HEK293T (cell line): ENCODE measurements around the gene FUT4.

Experiments used
- CTCF ChIA-PET: fragments of 350-600 bp; formaldehyde crosslinking; extraction: SDS; loops from one replicate; lab custom pipeline; 2021; ENCODE audit warnings: antibody characterized with exemption, inconsistent platforms; lab: Yijun Ruan, JAX
- POLR2A ChIA-PET: fragments of 350-600 bp; formaldehyde crosslinking; extraction: SDS; loops from one replicate; lab custom pipeline; 2020; ENCODE audit warnings: antibody characterized with exemption, inconsistent platforms; lab: Yijun Ruan, JAX
- DNase-seq: peaks from one replicate; pipeline ENCODE4 v3.0.0; 2012; ENCODE audit warnings: mixed read lengths; ENCODE audit errors: extremely low spot score
- ARNT ChIP-seq: fragments of 450-650 bp; IDR thresholded peaks from 2 replicates; pipeline ENCODE4 v1.6.1; 2017; ENCODE audit warnings: mild to moderate bottlenecking
- BHLHE40 ChIP-seq: fragments of 450-650 bp; IDR thresholded peaks from 2 replicates; pipeline ENCODE4 v1.6.1; 2016; ENCODE audit warnings: mild to moderate bottlenecking, moderate library complexity, borderline replicate concordance
- CTBP1 ChIP-seq: fragments of 450-650 bp; IDR thresholded peaks from 2 replicates; pipeline ENCODE4 v1.6.1; 2016; ENCODE audit warnings: borderline replicate concordance
- ELF4 ChIP-seq: fragments of 450-650 bp; IDR thresholded peaks from 2 replicates; pipeline ENCODE4 v1.6.1; 2017; ENCODE audit warnings: antibody characterized with exemption
- FOXA1 ChIP-seq: fragments of 450-650 bp; IDR thresholded peaks from 2 replicates; pipeline ENCODE4 v1.6.1; 2016; ENCODE audit warnings: mild to moderate bottlenecking
- FOXK2 ChIP-seq: fragments of 450-650 bp; IDR thresholded peaks from 2 replicates; pipeline ENCODE4 v1.6.1; 2016; ENCODE audit warnings: mild to moderate bottlenecking
- FOXM1 ChIP-seq: fragments of 450-650 bp; IDR thresholded peaks from 2 replicates; pipeline ENCODE4 v1.6.1; 2017; ENCODE audit warnings: mild to moderate bottlenecking, borderline replicate concordance
- HDGF ChIP-seq: fragments of 450-650 bp; IDR thresholded peaks from 2 replicates; pipeline ENCODE4 v1.6.1; 2017; ENCODE audit warnings: antibody characterized with exemption, borderline replicate concordance
- L3MBTL2 ChIP-seq: fragments of 450-650 bp; conservative IDR thresholded peaks from 2 replicates; pipeline ENCODE4 v1.6.1; 2016; ENCODE audit warnings: mild to moderate bottlenecking
- LEF1 ChIP-seq: fragments of 450-650 bp; IDR thresholded peaks from 2 replicates; pipeline ENCODE4 v1.6.1; 2017; ENCODE audit warnings: mild to moderate bottlenecking, borderline replicate concordance
- NFRKB ChIP-seq: fragments of 450-650 bp; IDR thresholded peaks from 2 replicates; pipeline ENCODE4 v1.6.1; 2016; ENCODE audit warnings: mild to moderate bottlenecking, moderate library complexity
- PKNOX1 ChIP-seq: fragments of 450-650 bp; IDR thresholded peaks from 2 replicates; pipeline ENCODE4 v1.6.1; 2016
- SP1 ChIP-seq: fragments of 450-650 bp; IDR thresholded peaks from 2 replicates; pipeline ENCODE4 v1.6.1; 2017
- SUZ12 ChIP-seq: fragments of 450-650 bp; IDR thresholded peaks from 2 replicates; pipeline ENCODE4 v1.6.1; 2016; ENCODE audit warnings: mild to moderate bottlenecking
- TARDBP ChIP-seq: fragments of 450-650 bp; IDR thresholded peaks from 2 replicates; pipeline ENCODE4 v1.6.1; 2016
- ZNF384 ChIP-seq: fragments of 450-650 bp; IDR thresholded peaks from 2 replicates; pipeline ENCODE4 v1.6.1; 2016

The FUT4 gene

DNA sequence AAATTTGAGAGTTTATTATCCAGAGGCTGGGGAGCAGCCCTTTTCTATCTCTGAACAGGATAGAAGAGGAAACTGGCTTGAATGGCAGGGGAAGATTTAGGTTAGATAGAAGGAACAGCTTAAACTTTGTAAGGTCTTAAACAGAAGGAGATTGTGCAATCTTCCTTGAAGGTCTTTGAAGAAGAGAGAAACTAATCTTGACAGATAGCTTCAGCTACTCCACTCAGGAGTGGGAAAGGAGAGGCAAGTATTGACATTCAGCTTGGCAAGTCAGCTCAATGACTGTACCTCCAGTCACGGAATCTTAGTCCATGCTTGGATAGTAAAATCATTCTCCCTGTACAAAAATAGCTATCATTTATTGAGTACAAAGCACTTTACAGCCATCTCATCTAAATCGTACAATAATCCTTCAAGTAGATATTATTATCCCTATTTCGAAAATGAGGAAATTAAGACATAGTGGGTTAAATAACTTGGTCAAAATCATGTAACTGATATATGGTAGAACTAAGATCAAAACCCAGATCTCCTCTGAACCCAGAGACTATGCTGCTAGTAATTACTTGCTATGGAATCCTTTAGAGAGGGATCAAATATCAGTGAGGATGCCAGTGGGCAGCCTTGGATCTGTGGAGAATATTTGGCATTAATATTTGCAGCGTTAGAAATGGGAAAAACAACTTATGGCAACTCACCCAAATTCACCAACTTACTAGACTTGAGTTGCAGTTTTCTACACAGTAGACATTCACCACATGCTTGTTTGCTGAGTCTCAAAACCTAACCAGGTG is 16.9 kb upstream of the FUT4 start:
- no peak for TF ChIP-seq L3MBTL2
- no peak for TF ChIP-seq NFRKB
- TF ChIP-seq TARDBP, result no peak
- no peak for TF ChIP-seq LEF1
- TF ChIP-seq PKNOX1, result no peak
- no peak for TF ChIP-seq SP1
- TF ChIP-seq HDGF, result no peak
- TF ChIP-seq ELF4, result no peak
- TF ChIP-seq ZNF384, result no peak
- TF ChIP-seq BHLHE40, result no peak
- no peak for TF ChIP-seq SUZ12
- TF ChIP-seq FOXA1, result no peak
- no peak for TF ChIP-seq FOXM1
- TF ChIP-seq FOXK2, result no peak
- no peak for TF ChIP-seq ARNT
- TF ChIP-seq CTBP1, result no peak
- no peak for DNase-seq
- POLR2A ChIA-PET, result no interaction called here
- CTCF ChIA-PET, result interaction anchor here (0.5 kb wide), 1 partner anchor 815 kb away, joined by 4 read pairs; no protein-coding TSS in a partner anchor

- TF ChIP-seq ELF4 (no peak), CTBP1 (no peak), FOXK2 (no peak), SP1 (no peak), SUZ12 (no peak), LEF1 (no peak), FOXA1 (no peak), ZNF384 (no peak), HDGF (no peak)
- POLR2A ChIA-PET, result no interaction called here
- CTCF ChIA-PET, result no interaction called here
- DNase-seq, result no peak
Measured at GRCh38 chr11:94528551-94528950, 15.2 kb upstream of the FUT4 start.

DNA sequence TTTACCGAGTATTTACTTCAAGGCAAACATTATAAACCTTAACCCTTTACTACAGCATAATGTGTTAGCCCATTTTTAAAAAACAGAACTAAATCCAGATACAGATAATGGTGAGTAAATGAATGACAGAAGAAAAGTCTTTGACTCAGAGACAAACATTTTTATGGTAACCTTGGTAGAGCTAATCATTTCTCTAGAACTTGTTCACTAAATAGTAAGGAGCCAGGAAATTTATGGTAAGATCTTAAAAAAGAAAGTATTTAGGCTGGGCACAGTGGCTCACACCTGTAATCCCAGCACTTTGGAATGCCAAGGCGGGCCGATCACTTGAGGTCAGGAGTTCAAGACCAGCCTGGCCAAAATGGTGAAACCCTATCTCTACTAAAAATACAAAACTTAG is 11.5 kb upstream of the FUT4 start:
- no peak for DNase-seq
- ChIA-PET POLR2A (no interaction called here), CTCF (no interaction called here)
- TF ChIP-seq LEF1 (no peak), ARNT (no peak)

- POLR2A ChIA-PET, result no interaction called here
- CTCF ChIA-PET, result no interaction called here
- DNase-seq, result no peak
- TF ChIP-seq ZNF384 (no peak), BHLHE40 (no peak), LEF1 (no peak), HDGF (no peak), L3MBTL2 (no peak), SUZ12 (no peak), SP1 (no peak), FOXM1 (no peak), CTBP1 (no peak), ARNT (no peak), FOXK2 (no peak), ELF4 (no peak), TARDBP (no peak)
Measured at GRCh38 chr11:94533206-94533605, 10.5 kb upstream of the FUT4 start.

DNA sequence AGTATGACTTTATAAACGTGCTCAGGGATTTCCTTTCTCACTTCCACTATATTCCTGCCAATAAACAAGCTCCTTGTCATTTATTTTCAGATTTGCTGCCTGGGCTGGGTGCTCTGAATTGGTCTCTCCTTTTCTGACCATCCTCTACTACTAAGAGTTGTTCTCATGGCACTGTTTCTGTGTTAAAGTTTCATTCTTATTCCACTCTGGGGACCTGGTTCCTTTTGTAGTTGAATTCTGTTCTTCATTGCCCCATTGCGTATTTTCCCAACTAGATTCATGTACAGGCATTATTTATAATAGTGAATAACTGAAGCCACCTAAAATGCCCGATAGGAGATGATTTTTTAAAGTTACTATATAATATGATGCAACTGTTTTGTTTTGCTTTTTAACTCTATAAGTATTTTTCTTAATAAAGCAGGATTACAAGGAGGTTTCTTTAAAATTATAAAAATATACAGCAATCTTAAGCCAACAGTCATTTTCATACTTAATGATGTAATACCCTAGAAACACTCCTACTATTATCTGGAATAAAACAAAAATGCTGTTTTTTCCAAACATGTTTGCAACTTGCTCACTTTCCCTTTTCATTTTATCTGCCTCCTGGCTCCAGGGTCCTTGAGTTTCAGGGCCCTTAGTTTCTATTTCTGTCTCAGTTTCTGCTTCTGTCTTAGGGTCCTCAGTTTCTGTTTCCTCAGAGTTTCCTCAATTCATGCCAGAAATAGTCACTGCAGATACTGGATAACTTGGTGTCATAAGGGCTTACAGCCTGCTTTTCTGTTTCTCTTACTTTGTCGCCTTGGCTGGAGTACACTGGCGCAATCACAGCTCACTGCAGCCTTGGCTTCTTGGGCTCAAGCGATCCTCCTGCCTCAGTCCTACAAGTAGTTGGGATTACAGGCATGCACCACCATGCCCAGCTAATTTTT is 9.8 kb upstream of the FUT4 start:
- CTCF ChIA-PET, result no interaction called here
- DNase-seq, result no peak
- POLR2A ChIA-PET, result no interaction called here
- no peak for TF ChIP-seq TARDBP

- TF ChIP-seq PKNOX1 (no peak), SP1 (no peak), HDGF (no peak), CTBP1 (no peak), L3MBTL2 (no peak), NFRKB (no peak), FOXK2 (no peak), ELF4 (no peak), TARDBP (no peak), FOXA1 (no peak)
- CTCF ChIA-PET, result no interaction called here
- DNase-seq, result no peak
- POLR2A ChIA-PET, result no interaction called here
Measured at GRCh38 chr11:94536386-94536785, 7.3 kb upstream of the FUT4 start.
